Smooth muscle cell (in vitro differentiated cells): ENCODE data around the gene SEPTIN3. TPM values are rescaled to one million over a fixed set of nuclear protein-coding genes. Genes with fewer than 3 reads are reported as not detected.

ENCODE experiments used
- DNase-seq: peaks from one replicate; lab custom pipeline; 2025; ENCODE audit not compliant: unreplicated experiment; lab: John Stamatoyannopoulos, UW
- H2AFZ ChIP-seq: fragments of 200-600 bp; sonication (generic); 2 replicates; pipeline ENCODE4 v1.6.0; 2016; ENCODE audit warnings: antibody characterized with exemption, low read depth, mild to moderate bottlenecking
- H3F3A ChIP-seq: fragments of 200-600 bp; sonication (generic); 2 replicates; pipeline ENCODE4 v1.6.0; 2017; ENCODE audit warnings: antibody characterized with exemption, low read depth
- H3K27ac ChIP-seq: fragments of 200-600 bp; sonication (generic); 2 replicates; pipeline ENCODE4 v1.5.1; 2016; ENCODE audit warnings: low read depth, mild to moderate bottlenecking
- H3K27me3 ChIP-seq: fragments of 200-600 bp; sonication (generic); 2 replicates; pipeline ENCODE4 v1.6.1; 2016; ENCODE audit warnings: low read depth, mild to moderate bottlenecking
- H3K36me3 ChIP-seq: fragments of 200-600 bp; sonication (generic); 2 replicates; pipeline ENCODE4 v1.5.1; 2016; ENCODE audit warnings: low read depth
- H3K4me1 ChIP-seq: fragments of 200-600 bp; sonication (generic); 2 replicates; pipeline ENCODE4 v1.5.1; 2016; ENCODE audit warnings: low read depth
- H3K4me2 ChIP-seq: fragments of 200-600 bp; sonication (generic); 2 replicates; pipeline ENCODE4 v1.6.0; 2016; ENCODE audit warnings: mild to moderate bottlenecking
- H3K4me3 ChIP-seq: fragments of 200-600 bp; sonication (generic); 2 replicates; pipeline ENCODE4 v1.5.1; 2016; ENCODE audit warnings: mild to moderate bottlenecking
- H3K79me2 ChIP-seq: fragments of 200-600 bp; sonication (generic); 2 replicates; pipeline ENCODE4 v1.6.0; 2016; ENCODE audit warnings: low read depth, mild to moderate bottlenecking
- H3K9ac ChIP-seq: fragments of 200-600 bp; sonication (generic); 2 replicates; pipeline ENCODE4 v1.6.0; 2016; ENCODE audit warnings: low read depth
- H3K9me3 ChIP-seq: fragments of 200-600 bp; sonication (generic); replicated peaks from 2 replicates; pipeline ENCODE4 v1.5.1; 2016; ENCODE audit warnings: low read depth
- H4K20me1 ChIP-seq: fragments of 200-600 bp; sonication (generic); 2 replicates; pipeline ENCODE4 v1.6.0; 2016; ENCODE audit warnings: low read depth
- CTCF ChIP-seq: fragments of 200-600 bp; sonication (generic); IDR thresholded peaks from 2 replicates; pipeline ENCODE4 v1.5.1; 2017; ENCODE audit warnings: borderline replicate concordance, mild to moderate bottlenecking, antibody characterized with exemption; ENCODE audit not compliant: insufficient read depth, poor library complexity, severe bottlenecking
- WGBS: methylation state at CpG from one replicate; pipeline ENCODE4 v1.1.7; 2016; ENCODE audit warnings: low lambda C conversion rate; 5-methylcytosine and 5-hydroxymethylcytosine counted together
- polyA plus RNA-seq: library from polyadenylated mRNA; unstranded; fragments of >200 nt; fragmentation: Nextera tagmentation; extraction: Ambion mirVana; gene quantifications from 2 replicates; pipeline ENCODE4 v1.2.1, GENCODE V29; 2016
- total RNA-seq: library from RNA; depleted of rRNA; stranded (reverse); fragments of >200 nt; gene quantifications from 2 replicates; pipeline ENCODE4 v1.2.3, GENCODE V29; 2014

The SEPTIN3 gene
- total and polyA plus RNA-seq, 2 experiments from 2014 or later, result 0.99 to 1.1 TPM

DNA sequence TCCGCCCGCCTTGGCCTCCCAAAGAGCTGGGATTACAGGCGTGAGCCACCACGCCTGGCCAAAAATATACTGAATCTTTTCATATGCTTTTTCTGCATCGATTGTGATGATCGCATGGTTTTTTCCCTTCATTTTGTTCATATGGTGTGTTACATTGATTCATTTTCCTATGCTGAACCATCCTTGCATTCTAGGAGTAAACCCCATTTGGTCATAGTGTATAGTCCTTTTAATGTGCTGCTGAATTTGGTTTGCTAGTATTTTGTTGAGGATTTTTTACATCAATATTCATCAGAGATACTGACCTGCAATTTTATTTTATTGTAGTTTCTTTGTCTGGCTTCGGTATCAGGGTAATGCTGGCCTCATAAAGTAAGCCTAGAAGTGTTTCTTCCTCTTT is 41.5 kb downstream of the SEPTIN3 start:
- TF ChIP-seq CTCF, result no peak
- DNase-seq, result no peak
- H3K9me3 ChIP-seq, result peaks cover 5% of the 10 kb centered on the region

GRCh38 chr22:42013385-42013784 is 44.1 kb downstream of the SEPTIN3 start:
- H2AFZ ChIP-seq, result no peak overlapping the region
- H4K20me1 ChIP-seq, result no peaks in the 10 kb centered on the region
- no peak for TF ChIP-seq CTCF
- H3K4me3 ChIP-seq, result no peak overlapping the region
- no peaks in the 10 kb centered on the region for H3F3A ChIP-seq
- no peak overlapping the region for H3K27ac ChIP-seq
- no peak overlapping the region for H3K4me2 ChIP-seq
- H3K36me3 ChIP-seq, result no peaks in the 10 kb centered on the region
- no peak for DNase-seq
- WGBS, result 87% methylated on average over 4 of the region's 4 CpGs
- peaks cover 5% of the 10 kb centered on the region for H3K9me3 ChIP-seq
- peaks cover 10% of the 10 kb centered on the region for H3K27me3 ChIP-seq
- H3K4me1 ChIP-seq, result no peaks in the 10 kb centered on the region
- H3K79me2 ChIP-seq, result no peaks in the 10 kb centered on the region
- H3K9ac ChIP-seq, result no peak overlapping the region

More for the DNA sequence above, 41.5 kb downstream of the SEPTIN3 start:
- no peaks in the 10 kb centered on the region for H3K27me3 ChIP-seq
- H3K4me3 ChIP-seq, result no peak overlapping the region
- H4K20me1 ChIP-seq, result no peaks in the 10 kb centered on the region
- H3K27ac ChIP-seq, result no peak overlapping the region
- no peaks in the 10 kb centered on the region for H3K79me2 ChIP-seq
- no peak overlapping the region for H3K9ac ChIP-seq
- H3K4me2 ChIP-seq, result no peak overlapping the region
- H2AFZ ChIP-seq, result no peak overlapping the region
- no peaks in the 10 kb centered on the region for H3K36me3 ChIP-seq
- H3K4me1 ChIP-seq, result no peaks in the 10 kb centered on the region
- no peaks in the 10 kb centered on the region for H3F3A ChIP-seq
- 79% methylated on average over 7 of the region's 7 CpGs for WGBS

DNA sequence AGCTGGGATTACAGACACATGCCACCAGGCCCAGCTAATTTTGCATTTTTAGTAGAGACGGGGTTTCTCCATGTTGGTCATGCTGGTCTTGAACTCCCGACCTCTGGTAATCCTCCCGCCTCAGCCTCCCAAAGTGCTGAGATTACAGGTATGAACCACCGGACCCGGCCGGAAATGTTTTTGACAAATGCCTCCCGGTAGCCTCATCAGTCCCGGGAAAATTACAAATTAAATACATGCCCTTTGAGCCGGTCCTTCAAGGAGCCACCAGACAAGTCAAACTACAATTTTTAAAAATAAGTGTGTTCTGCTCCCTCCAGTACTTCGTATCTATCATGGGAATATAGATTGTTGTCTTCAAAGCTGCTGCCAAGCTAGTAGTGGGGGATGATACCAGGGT is 46.9 kb downstream of the SEPTIN3 start:
- Histone ChIP-seq H3K4me2 (no peak overlapping the region), H3K4me1 (no peaks in the 10 kb centered on the region), H3K4me3 (no peak overlapping the region), H3F3A (no peaks in the 10 kb centered on the region), H3K79me2 (no peaks in the 10 kb centered on the region), H3K27me3 (peaks cover 13% of the 10 kb centered on the region), H4K20me1 (no peaks in the 10 kb centered on the region), H3K9me3 (no peaks in the 10 kb centered on the region), H3K27ac (no peak overlapping the region), H3K9ac (no peak overlapping the region), H3K36me3 (no peaks in the 10 kb centered on the region), H2AFZ (no peak overlapping the region)
- 81% methylated on average over 10 of the region's 10 CpGs for WGBS
- DNase-seq, result no peak
- no peak for TF ChIP-seq CTCF

DNA sequence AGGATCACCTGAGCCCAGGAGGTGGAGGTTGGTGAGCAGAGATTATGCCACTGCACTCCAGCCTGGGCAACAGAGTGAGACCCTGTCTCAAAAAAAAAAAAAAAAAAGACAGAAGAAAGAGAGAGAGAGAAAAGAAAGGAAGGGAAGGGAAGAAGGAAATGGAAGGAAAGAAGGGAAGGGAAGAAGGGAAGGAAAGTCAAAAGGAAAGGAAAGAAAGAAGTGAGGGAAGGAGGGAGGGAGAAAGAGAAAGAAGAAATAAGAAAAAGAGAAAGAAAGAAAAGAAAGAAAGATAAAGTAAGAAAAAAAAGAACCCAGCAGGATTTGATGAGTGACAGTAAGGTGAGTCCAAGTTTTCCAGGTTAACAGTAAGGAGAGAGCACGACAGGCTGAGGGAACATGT is 49.0 kb downstream of the SEPTIN3 start:
- TF ChIP-seq CTCF, result no peak
- Histone ChIP-seq H2AFZ (no peak overlapping the region), H3K4me2 (no peak overlapping the region), H3K79me2 (no peaks in the 10 kb centered on the region), H3K9me3 (no peaks in the 10 kb centered on the region), H3K4me1 (no peaks in the 10 kb centered on the region), H3K27me3 (peaks cover 13% of the 10 kb centered on the region), H3K27ac (no peak overlapping the region), H3F3A (no peaks in the 10 kb centered on the region), H4K20me1 (no peaks in the 10 kb centered on the region), H3K4me3 (no peak overlapping the region), H3K9ac (no peak overlapping the region), H3K36me3 (no peaks in the 10 kb centered on the region)
- no peak for DNase-seq
- WGBS, result 77% methylated on average over 1 of the region's 1 CpG
